ENCODE measurements around the gene TPPP. TPM values are rescaled to one million over a fixed set of nuclear protein-coding genes. Genes with fewer than 3 reads are reported as not detected.

The TPPP gene
- total and polyA plus RNA-seq, 2 donors (not counting 1 experiment from before 2014, with no cell fraction given): 0.06 TPM; not detected in 1

- no peaks in the 10 kb centered on the region for H4K20me1 ChIP-seq (ENCODE audit: control insufficient read depth, insufficient read depth, low read length, poor library complexity, severe bottlenecking)
- no peaks in the 10 kb centered on the region for H3K79me2 ChIP-seq (ENCODE audit: control insufficient read depth, insufficient read depth, low read length)
- Mint-ChIP-seq H3K27ac (no peak overlapping the region), H3K4me3 (no peak overlapping the region), H3K9me3 (ENCODE audit: insufficient read depth) (no peaks in the 10 kb centered on the region), H3K27me3 (no peaks in the 10 kb centered on the region), H3K4me1 (no peaks in the 10 kb centered on the region)
- H3K4me1 ChIP-seq (ENCODE audit: control insufficient read depth in 2 of 2, insufficient read depth in 2 of 2, low read length in 2 of 2): no peaks in the 10 kb centered on the region
- H3K27me3 ChIP-seq (replicated peaks in 1 of 4; ENCODE audit: control extremely low read depth in 1 of 4, control insufficient read depth in 3 of 4, insufficient read depth in 4 of 4, low read length in 3 of 4): no peaks in the 10 kb centered on the region
- peaks cover 0 to 11% (median 0%) of the 10 kb centered on the region in 3 donors for H3K9me3 ChIP-seq (ENCODE audit: control extremely low read depth in 1 of 3, control insufficient read depth in 2 of 3, insufficient read depth in 1 of 3, low read length in 2 of 3)
- POLR2A ChIA-PET: no interaction called here
- H3K9ac ChIP-seq (ENCODE audit: low read length): no peak overlapping the region
- H3K36me3 ChIP-seq (replicated peaks in 1 of 2; ENCODE audit: control extremely low read depth in 1 of 2, control insufficient read depth in 1 of 2, extremely low read depth in 1 of 2, insufficient read depth in 2 of 2, low read length in 1 of 2): peaks cover 0 to 38% of the 10 kb centered on the region in 2 experiments
- H3K27ac ChIP-seq (ENCODE audit: low read length in 2 of 2): no peak overlapping the region
- no peak overlapping the region for H3K4me2 ChIP-seq (replicated peaks; ENCODE audit: low read depth, low read length, poor library complexity, severe bottlenecking)
- CTCF ChIA-PET: no interaction called here
- TF ChIP-seq CTCF (IDR thresholded peaks at IDR 0.05) (no peak), EZH2 (IDR thresholded peaks at IDR 0.05; ENCODE audit: borderline replicate concordance, insufficient read depth, low read depth, low read length, poor library complexity, severe bottlenecking) (no peak)
- intact Hi-C loops (cut with micrococcal nuclease): no loop called here
- H2AFZ ChIP-seq (ENCODE audit: insufficient read depth, low read depth, low read length, poor library complexity, severe bottlenecking): no peak overlapping the region
- ATAC-seq (ENCODE audit: low read depth) (no peak), DNase-seq (no peak)
- no peak overlapping the region for H3K4me3 ChIP-seq (ENCODE audit: control extremely low read depth in 1 of 5, extremely low read depth in 1 of 5, insufficient read depth in 1 of 5, low read depth in 2 of 5, low read length in 4 of 5)
- WGBS (ENCODE audit: insufficient coverage): 98% methylated on average over 42 of the region's 42 CpGs
Observed at GRCh38 chr5:637581-638450, 55.3 kb downstream of the TPPP start.

- Histone ChIP-seq H3K27me3 (replicated peaks in 1 of 4; ENCODE audit: control extremely low read depth in 1 of 4, control insufficient read depth in 3 of 4, insufficient read depth in 4 of 4, low read length in 3 of 4) (no peaks in the 10 kb centered on the region), H3K4me2 (replicated peaks; ENCODE audit: low read depth, low read length, poor library complexity, severe bottlenecking) (no peak overlapping the region), H3K4me1 (ENCODE audit: control insufficient read depth in 2 of 2, insufficient read depth in 2 of 2, low read length in 2 of 2) (no peaks in the 10 kb centered on the region), H3K9me3 (ENCODE audit: control extremely low read depth in 1 of 3, control insufficient read depth in 2 of 3, insufficient read depth in 1 of 3, low read length in 2 of 3) (peaks cover 0 to 11% (median 0%) of the 10 kb centered on the region in 3 donors), H4K20me1 (ENCODE audit: control insufficient read depth, insufficient read depth, low read length, poor library complexity, severe bottlenecking) (no peaks in the 10 kb centered on the region), H3K36me3 (replicated peaks in 1 of 2; ENCODE audit: control extremely low read depth in 1 of 2, control insufficient read depth in 1 of 2, extremely low read depth in 1 of 2, insufficient read depth in 2 of 2, low read length in 1 of 2) (peaks cover 0 to 38% of the 10 kb centered on the region in 2 experiments), H3K27ac (ENCODE audit: low read length in 2 of 2) (no peak overlapping the region), H3K79me2 (ENCODE audit: control insufficient read depth, insufficient read depth, low read length) (no peaks in the 10 kb centered on the region), H3K9ac (ENCODE audit: low read length) (no peak overlapping the region), H3K4me3 (ENCODE audit: control extremely low read depth in 1 of 5, extremely low read depth in 1 of 5, insufficient read depth in 1 of 5, low read depth in 2 of 5, low read length in 4 of 5) (no peak overlapping the region), H2AFZ (ENCODE audit: insufficient read depth, low read depth, low read length, poor library complexity, severe bottlenecking) (no peak overlapping the region)
- TF ChIP-seq EZH2 (IDR thresholded peaks at IDR 0.05; ENCODE audit: borderline replicate concordance, insufficient read depth, low read depth, low read length, poor library complexity, severe bottlenecking) (no peak), CTCF (IDR thresholded peaks at IDR 0.05) (no peak)
- Mint-ChIP-seq H3K4me3 (no peak overlapping the region), H3K27ac (no peak overlapping the region), H3K4me1 (no peaks in the 10 kb centered on the region), H3K9me3 (ENCODE audit: insufficient read depth) (no peaks in the 10 kb centered on the region), H3K27me3 (no peaks in the 10 kb centered on the region)
- ChIA-PET CTCF (no interaction called here), POLR2A (no interaction called here)
- ATAC-seq (ENCODE audit: low read depth) (no peak), DNase-seq (no peak)
- WGBS (ENCODE audit: insufficient coverage): 95% methylated on average over 20 of the region's 20 CpGs
- intact Hi-C loops (cut with micrococcal nuclease): no loop called here
Observed at GRCh38 chr5:636951-637350, 56.2 kb downstream of the TPPP start.

Data from B cell (primary cell).